Endodermal cell (in vitro differentiated cells): ENCODE data around the gene SLC13A5. TPM values are rescaled to one million over a fixed set of nuclear protein-coding genes. Genes with fewer than 3 reads are reported as not detected.

Experiments
- DNase-seq: peaks from one replicate; pipeline ENCODE4 v3.0.0-alpha.2; 2017
- H3K27ac ChIP-seq: 2 replicates; pipeline ENCODE4 v1.5.1; 2013; ENCODE audit warnings: mild to moderate bottlenecking, low read depth, low read length, moderate library complexity
- H3K27me3 ChIP-seq: 2 replicates; pipeline ENCODE4 v1.6.1; 2013; ENCODE audit warnings: mild to moderate bottlenecking, low read length, moderate library complexity; ENCODE audit not compliant: insufficient read depth, control insufficient read depth, poor library complexity, severe bottlenecking
- H3K36me3 ChIP-seq: 2 replicates; pipeline ENCODE4 v1.7.0; 2013; ENCODE audit warnings: mild to moderate bottlenecking, low read length, moderate library complexity; ENCODE audit not compliant: control insufficient read depth, insufficient read depth
- H3K4me1 ChIP-seq: one replicate; pipeline ENCODE4 v1.7.0; 2013; ENCODE audit warnings: low read length; ENCODE audit not compliant: control insufficient read depth, insufficient read depth
- H3K4me3 ChIP-seq: 2 replicates; pipeline ENCODE4 v1.5.1; 2013; ENCODE audit warnings: mild to moderate bottlenecking, low read length, moderate library complexity
- H3K9ac ChIP-seq: 2 replicates; pipeline ENCODE4 v1.6.1; 2013; ENCODE audit warnings: mild to moderate bottlenecking, low read length, moderate library complexity; ENCODE audit not compliant: poor library complexity, severe bottlenecking; ENCODE audit errors: extremely low read depth
- H3K9me3 ChIP-seq: 2 replicates; pipeline ENCODE4 v1.6.1; 2013; ENCODE audit warnings: mild to moderate bottlenecking, low read length, moderate library complexity; ENCODE audit not compliant: control insufficient read depth
- H3K27ac Mint-ChIP-seq: 2 replicates; pipeline ENCODE4 v1.8.0; 2020; ENCODE audit warnings: mixed read lengths
- H3K27me3 Mint-ChIP-seq: 2 replicates; pipeline ENCODE4 v1.8.0; 2021; ENCODE audit warnings: mild to moderate bottlenecking, mixed read lengths; ENCODE audit not compliant: insufficient read depth
- H3K36me3 Mint-ChIP-seq: 2 replicates; pipeline ENCODE4 v1.8.0; 2020; ENCODE audit warnings: low read depth, mixed read lengths
- H3K4me1 Mint-ChIP-seq: 2 replicates; pipeline ENCODE4 v1.8.0; 2020; ENCODE audit warnings: mixed read lengths
- H3K4me3 Mint-ChIP-seq: 2 replicates; pipeline ENCODE4 v1.8.0; 2020; ENCODE audit warnings: mild to moderate bottlenecking, moderate library complexity, mixed read lengths
- H3K9me3 Mint-ChIP-seq: 2 replicates; pipeline ENCODE4 v1.8.0; 2020; ENCODE audit warnings: mild to moderate bottlenecking, mixed read lengths
- CTCF ChIP-seq: fragments of 200-600 bp; sonication (generic); conservative IDR thresholded peaks from 2 replicates; pipeline ENCODE4 v1.5.0; 2021; ENCODE audit warnings: antibody characterized with exemption, mild to moderate bottlenecking
- WGBS, 2 experiments: methylation state at CpG; one replicate each; pipeline versions ENCODE4 v1.1.5 to v1.1.7; 2013; ENCODE audit warnings: missing lambda C conversion rate in 2 of 2, mixed read lengths in 1 of 2; ENCODE audit not compliant: insufficient coverage in 1 of 2, insufficient read length in 1 of 2; 5-methylcytosine and 5-hydroxymethylcytosine counted together
- total RNA-seq, 2 donors: library from RNA; stranded (reverse); fragmentation: NEBNext Ultra II Directional in 1 of 2; extraction: Animal tissue kit (Norgen Biotek cat#: 25700) in 1 of 2; gene quantifications; 2 replicates in 1 of 2; 3 replicates in 1 of 2; pipeline ENCODE4 v1.2.1, GENCODE V29; 2021

The SLC13A5 gene
- total RNA-seq, 2 donors from 2014 or later = 3.9 to 8.4 TPM

DNA sequence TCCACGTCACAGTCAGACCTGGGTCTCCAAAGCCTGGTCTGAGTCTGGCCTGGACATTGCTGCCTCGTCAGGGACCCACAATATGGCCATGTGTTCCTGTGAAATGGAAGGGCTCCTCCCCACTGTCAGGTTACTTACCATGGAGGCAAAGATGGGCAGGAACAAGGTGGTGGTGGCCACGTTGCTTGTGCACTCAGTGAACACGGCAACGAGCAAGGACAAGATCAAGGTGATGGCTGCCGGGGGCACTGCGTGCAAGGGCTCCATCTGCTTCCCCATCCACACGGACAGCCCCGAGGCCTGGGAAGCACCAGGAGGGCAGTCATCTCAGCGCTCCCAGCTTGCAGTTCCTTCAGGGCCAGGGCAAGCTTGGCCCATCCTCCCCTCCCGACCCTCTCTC lies 22.5 kb downstream of the SLC13A5 start:
- H3K4me3 Mint-ChIP-seq = no peak overlapping the region
- no peak overlapping the region for H3K9ac ChIP-seq
- no peak overlapping the region for H3K27ac Mint-ChIP-seq
- H3K36me3 ChIP-seq = no peaks in the 10 kb centered on the region
- H3K4me3 ChIP-seq = no peak overlapping the region
- no peaks in the 10 kb centered on the region for H3K4me1 ChIP-seq
- peaks cover 33% of the 10 kb centered on the region for H3K27me3 Mint-ChIP-seq
- no peaks in the 10 kb centered on the region for H3K9me3 Mint-ChIP-seq
- 88 to 93% methylated on average over 7 to 11 of the region's 11 CpGs for WGBS, 2 experiments
- no peak for TF ChIP-seq CTCF
- DNase-seq = no peak
- H3K36me3 Mint-ChIP-seq = no peaks in the 10 kb centered on the region
- no peaks in the 10 kb centered on the region for H3K4me1 Mint-ChIP-seq
- peaks cover 12% of the 10 kb centered on the region for H3K27me3 ChIP-seq
- H3K27ac ChIP-seq = no peak overlapping the region
- no peaks in the 10 kb centered on the region for H3K9me3 ChIP-seq

GRCh38 chr17:6688944-6689343 lies 24.2 kb downstream of the SLC13A5 start:
- Histone ChIP-seq H3K27me3 (peaks cover 12% of the 10 kb centered on the region), H3K9ac (no peak overlapping the region), H3K9me3 (no peaks in the 10 kb centered on the region), H3K4me3 (no peak overlapping the region), H3K4me1 (peaks cover 9% of the 10 kb centered on the region), H3K27ac (no peak overlapping the region), H3K36me3 (no peaks in the 10 kb centered on the region)
- H3K36me3 Mint-ChIP-seq = no peaks in the 10 kb centered on the region
- H3K27me3 Mint-ChIP-seq = peaks cover 23% of the 10 kb centered on the region
- no peak for DNase-seq
- H3K9me3 Mint-ChIP-seq = no peaks in the 10 kb centered on the region
- no peak overlapping the region for H3K27ac Mint-ChIP-seq
- no peak for TF ChIP-seq CTCF
- H3K4me1 Mint-ChIP-seq = peaks cover 14% of the 10 kb centered on the region
- H3K4me3 Mint-ChIP-seq = no peak overlapping the region
- 87 to 96% methylated on average over 3 to 9 of the region's 9 CpGs for WGBS, 2 experiments

DNA sequence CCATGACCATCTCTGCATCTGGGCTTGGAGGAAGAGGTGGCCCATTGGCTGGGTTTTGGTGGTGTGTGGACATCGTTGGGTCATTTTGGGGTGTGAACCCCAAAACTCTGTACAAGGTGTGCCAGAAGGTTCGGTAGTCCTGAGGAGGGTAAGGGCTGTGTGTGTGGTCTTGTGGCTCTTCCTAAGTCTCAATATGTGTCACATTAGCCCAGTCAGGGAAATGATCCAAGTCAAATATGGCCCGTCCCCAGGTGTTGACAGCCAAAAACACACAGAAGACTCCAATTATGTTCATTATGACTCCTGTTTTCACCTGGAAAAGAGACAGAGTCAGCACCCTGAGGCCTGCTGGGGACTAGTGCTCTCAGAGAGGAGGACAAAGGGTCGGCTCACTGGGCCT lies 27.1 kb downstream of the SLC13A5 start:
- no peaks in the 10 kb centered on the region for H3K27me3 ChIP-seq
- H3K9me3 Mint-ChIP-seq = no peaks in the 10 kb centered on the region

More for the DNA sequence above, 27.1 kb downstream of the SLC13A5 start:
- Mint-ChIP-seq H3K27me3 (peaks cover 7% of the 10 kb centered on the region), H3K4me3 (no peak overlapping the region), H3K4me1 (peaks cover 26% of the 10 kb centered on the region), H3K27ac (no peak overlapping the region), H3K36me3 (no peaks in the 10 kb centered on the region)
- Histone ChIP-seq H3K9me3 (no peaks in the 10 kb centered on the region), H3K4me3 (no peak overlapping the region), H3K36me3 (no peaks in the 10 kb centered on the region), H3K9ac (no peak overlapping the region), H3K27ac (no peak overlapping the region), H3K4me1 (peaks cover 9% of the 10 kb centered on the region)
- no peak for DNase-seq
- 90 to 100% methylated on average over 1 to 4 of the region's 4 CpGs for WGBS, 2 experiments
- TF ChIP-seq CTCF = no peak
